IMR-90 (cell line): ENCODE results near the gene MYO1D. TPM values are rescaled to one million over a fixed set of nuclear protein-coding genes. Genes with fewer than 3 reads are reported as not detected.

ENCODE experiments used
- ATAC-seq: fragments of 200-7000 bp; cut with Tn5 transposase; 2 replicates; pipeline ENCODE4 v1.9.1; 2020; ENCODE audit warnings: low read depth, mild to moderate bottlenecking, moderate library complexity
- BruUV-seq: library from RNA; stranded (reverse); fragments of 400-500 nt; replicated peaks from 2 replicates; lab custom pipeline; 2021; lab: Mats Ljungman, UMichigan
- CTCF ChIA-PET: fragments of 300-600 bp; formaldehyde crosslinking; extraction: SDS; loops from one replicate; lab custom pipeline; 2021; ENCODE audit warnings: antibody characterized with exemption; lab: Yijun Ruan, JAX
- POLR2A ChIA-PET: fragments of 300-600 bp; sonication (Branson Sonifier 250); formaldehyde crosslinking; loops from one replicate; lab custom pipeline; 2022; ENCODE audit warnings: antibody characterized with exemption; ENCODE audit not compliant: unreplicated experiment; lab: Charles Lee
- DNase-seq: peaks from one replicate; pipeline ENCODE4 v3.0.0; 2013
- H2AFZ ChIP-seq: replicated peaks from 2 replicates; pipeline ENCODE3; 2013; ENCODE audit warnings: low read length, mild to moderate bottlenecking; ENCODE audit not compliant: poor library complexity
- H2AK5ac ChIP-seq: 2 replicates; pipeline ENCODE4 v1.6.1; 2013; ENCODE audit warnings: low read depth, low read length, inconsistent platforms
- H2AK9ac ChIP-seq: replicated peaks from 2 replicates; pipeline ENCODE3; 2013; ENCODE audit warnings: mild to moderate bottlenecking, low read depth, low read length, moderate library complexity; ENCODE audit not compliant: poor library complexity
- H2BK120ac ChIP-seq: 2 replicates; pipeline ENCODE4 v1.6.1; 2013; ENCODE audit warnings: low read depth, low read length, inconsistent platforms
- H2BK15ac ChIP-seq: 3 replicates; pipeline ENCODE4 v1.6.1; 2013; ENCODE audit warnings: low read depth, low read length, inconsistent platforms
- H2BK20ac ChIP-seq: 2 replicates; pipeline ENCODE4 v1.6.1; 2013; ENCODE audit warnings: low read depth, mild to moderate bottlenecking, inconsistent platforms, low read length, moderate library complexity
- H2BK5ac ChIP-seq: 2 replicates; pipeline ENCODE4 v1.6.1; 2013; ENCODE audit warnings: mild to moderate bottlenecking, low read depth, low read length, inconsistent platforms; ENCODE audit not compliant: poor library complexity, severe bottlenecking
- H3K14ac ChIP-seq: replicated peaks from 2 replicates; pipeline ENCODE4 v1.6.1; 2013; ENCODE audit warnings: low read depth, low read length, inconsistent platforms
- H3K18ac ChIP-seq: 2 replicates; pipeline ENCODE4 v1.6.1; 2013; ENCODE audit warnings: low read depth, low read length, control low read depth
- H3K23ac ChIP-seq: 2 replicates; pipeline ENCODE4 v1.6.1; 2013; ENCODE audit warnings: low read depth, low read length, inconsistent platforms
- H3K27ac ChIP-seq: 2 replicates; pipeline ENCODE4 v1.5.1; 2013; ENCODE audit warnings: mild to moderate bottlenecking, control low read depth, low read length; ENCODE audit not compliant: insufficient read depth
- H3K27me3 ChIP-seq: 2 replicates; pipeline ENCODE4 v1.6.1; 2013; ENCODE audit warnings: low read length; ENCODE audit not compliant: control insufficient read depth, insufficient read depth
- H3K36me3 ChIP-seq: 2 replicates; pipeline ENCODE4 v1.6.1; 2013; ENCODE audit warnings: low read length, mixed read lengths; ENCODE audit not compliant: control insufficient read depth, insufficient read depth
- H3K4ac ChIP-seq: 2 replicates; pipeline ENCODE4 v1.6.1; 2013; ENCODE audit warnings: low read depth, low read length, inconsistent platforms
- H3K4me1 ChIP-seq: 2 replicates; pipeline ENCODE4 v1.6.1; 2013; ENCODE audit warnings: low read length, mixed read lengths; ENCODE audit not compliant: control insufficient read depth, insufficient read depth
- H3K4me2 ChIP-seq: 2 replicates; pipeline ENCODE4 v1.6.1; 2013; ENCODE audit warnings: low read depth, mild to moderate bottlenecking, control low read depth, low read length, moderate library complexity
- H3K4me3 ChIP-seq: 2 replicates; pipeline ENCODE4 v1.5.1; 2013; ENCODE audit warnings: low read depth, mild to moderate bottlenecking, control low read depth, low read length, moderate library complexity; ENCODE audit not compliant: insufficient read depth
- H3K56ac ChIP-seq: 2 replicates; pipeline ENCODE4 v1.6.1; 2013; ENCODE audit warnings: low read length, inconsistent platforms; ENCODE audit not compliant: insufficient read depth; ENCODE audit errors: extremely low read depth
- H3K79me1 ChIP-seq, 2 experiments: 2 replicates each; pipeline ENCODE4 v1.6.1; 2013; ENCODE audit warnings: low read length in 2 of 2, inconsistent platforms in 1 of 2, low read depth in 1 of 2
- H3K9ac ChIP-seq: 2 replicates; pipeline ENCODE4 v1.6.1; 2013; ENCODE audit warnings: low read depth, low read length, control low read depth
- H3K9me1 ChIP-seq: 2 replicates; pipeline ENCODE4 v1.6.1; 2013; ENCODE audit warnings: low read length, inconsistent platforms; ENCODE audit not compliant: insufficient read depth
- H3K9me3 ChIP-seq: 2 replicates; pipeline ENCODE4 v1.6.1; 2013; ENCODE audit warnings: low read length; ENCODE audit not compliant: control insufficient read depth, insufficient read depth
- H4K20me1 ChIP-seq: 2 replicates; pipeline ENCODE4 v1.6.1; 2013; ENCODE audit warnings: low read length, inconsistent platforms; ENCODE audit not compliant: insufficient read depth
- H4K5ac ChIP-seq: 2 replicates; pipeline ENCODE4 v1.6.1; 2013; ENCODE audit warnings: mild to moderate bottlenecking, low read depth, low read length, control low read depth
- H4K8ac ChIP-seq, 2 experiments: 2 replicates each; pipeline ENCODE4 v1.6.1; 2013; ENCODE audit warnings: low read depth in 2 of 2, low read length in 2 of 2, control low read depth in 1 of 2, inconsistent platforms in 1 of 2
- H4K91ac ChIP-seq: 2 replicates; pipeline ENCODE4 v1.6.1; 2013; ENCODE audit warnings: low read depth, low read length, inconsistent platforms; ENCODE audit not compliant: insufficient read depth
- BHLHE40 ChIP-seq: fragments of 150-350 bp; IDR thresholded peaks from 2 replicates; pipeline ENCODE4 v1.6.1; 2016; ENCODE audit warnings: mild to moderate bottlenecking, low read depth, low read length
- CEBPB ChIP-seq: IDR thresholded peaks from 2 replicates; pipeline ENCODE4 v1.6.1; 2012; ENCODE audit warnings: low read depth, low read length, improper control_type of control experiment
- CHD1 ChIP-seq: IDR thresholded peaks from 2 replicates; pipeline ENCODE4 v1.6.1; 2012; ENCODE audit warnings: low read depth, low read length, improper control_type of control experiment
- ELK1 ChIP-seq: fragments of 150-350 bp; IDR thresholded peaks from 2 replicates; pipeline ENCODE4 v1.6.1; 2016; ENCODE audit warnings: low read depth, mild to moderate bottlenecking, low read length, moderate library complexity, borderline replicate concordance
- FOS ChIP-seq: fragments of 150-350 bp; IDR thresholded peaks from 2 replicates; pipeline ENCODE4 v1.6.1; 2016; ENCODE audit warnings: low read depth, low read length
- MAFK ChIP-seq: IDR thresholded peaks from 2 replicates; pipeline ENCODE4 v1.6.1; 2012; ENCODE audit warnings: low read depth, low read length, improper control_type of control experiment
- MAZ ChIP-seq: IDR thresholded peaks from 2 replicates; pipeline ENCODE4 v1.6.1; 2012; ENCODE audit warnings: low read depth, mild to moderate bottlenecking, low read length, improper control_type of control experiment, moderate library complexity, borderline replicate concordance
- MXI1 ChIP-seq: IDR thresholded peaks from 2 replicates; pipeline ENCODE4 v1.6.1; 2012; ENCODE audit warnings: low read depth, mild to moderate bottlenecking, low read length, moderate library complexity, borderline replicate concordance
- NFE2L2 ChIP-seq: fragments of 150-350 bp; IDR thresholded peaks from 2 replicates; pipeline ENCODE4 v1.6.1; 2016; ENCODE audit warnings: low read depth, mild to moderate bottlenecking, low read length
- POLR2A ChIP-seq: IDR thresholded peaks from 2 replicates; pipeline ENCODE4 v1.6.1; 2012; ENCODE audit warnings: mild to moderate bottlenecking, low read depth, low read length
- RAD21 ChIP-seq: IDR thresholded peaks from 2 replicates; pipeline ENCODE4 v1.6.1; 2012; ENCODE audit warnings: low read length, improper control_type of control experiment
- RCOR1 ChIP-seq: IDR thresholded peaks from 2 replicates; pipeline ENCODE4 v1.6.1; 2012; ENCODE audit warnings: mild to moderate bottlenecking, low read length, improper control_type of control experiment; ENCODE audit not compliant: insufficient replicate concordance
- RFX5 ChIP-seq: IDR thresholded peaks from 2 replicates; pipeline ENCODE4 v1.8.0; 2012; ENCODE audit warnings: low read depth, mild to moderate bottlenecking, low read length, moderate library complexity
- SMC3 ChIP-seq: fragments of 150-350 bp; IDR thresholded peaks from 2 replicates; pipeline ENCODE4 v1.6.1; 2016; ENCODE audit warnings: low read depth, mild to moderate bottlenecking, antibody characterized with exemption, low read length, moderate library complexity
- USF2 ChIP-seq: fragments of 150-350 bp; IDR thresholded peaks from 2 replicates; pipeline ENCODE4 v1.6.1; 2017; ENCODE audit warnings: mild to moderate bottlenecking, antibody characterized with exemption, low read length, low read depth
- WGBS, 2 experiments: methylation state at CpG; one replicate each; pipeline versions ENCODE4 v1.1.5 to v1.1.7; 2013; ENCODE audit warnings: missing lambda C conversion rate in 2 of 2; ENCODE audit not compliant: insufficient read length in 1 of 2; ENCODE audit errors: extremely low coverage in 2 of 2; 5-methylcytosine and 5-hydroxymethylcytosine counted together
- dilution Hi-C: fragments of 300-500 bp; cut with HindIII; formaldehyde crosslinking; loops from one replicate; pipeline ENCODE4 v1.14.3; 2018; ENCODE audit warnings: low sequenced_read_pairs; ENCODE audit not compliant: unreplicated experiment
- in situ Hi-C: fragments of 300-500 bp; cut with MboI; formaldehyde crosslinking; loops from 3 replicates; pipeline ENCODE4 v1.14.3; 2019; ENCODE audit warnings: low sequenced_read_pairs, inconsistent platforms, mixed read lengths
- intact Hi-C: fragments of 100-400 bp; cut with micrococcal nuclease; formaldehyde crosslinking; loops from 2 replicates; pipeline ENCODE4 v1.10.0; 2022
- polyA plus RNA-seq, 3 experiments: library from polyadenylated mRNA; depleted of rRNA; stranded (reverse); fragments of >200 nt; gene quantifications; 2 replicates each; pipeline ENCODE4 v1.2.3, GENCODE V29; 2012; ENCODE audit warnings: low replicate concordance in 1 of 3
- total RNA-seq: library from RNA; depleted of rRNA; stranded (reverse); fragments of >200 nt; gene quantifications from 2 replicates; pipeline ENCODE4 v1.2.3, GENCODE V29; 2012
- TF ChIP-seq, protein P1 (sequence below): conservative IDR thresholded peaks from 2 replicates; pipeline ENCODE4 v1.5.1; 2012; ENCODE audit warnings: mild to moderate bottlenecking, low read depth, low read length, improper control_type of control experiment

MYO1D gene
- total and polyA plus RNA-seq, 2 of the 4 experiments (the other 2 are of a cell fraction): 0.63 to 0.90 TPM

GRCh38 chr17:32558326-32558955 is 318.5 kb downstream of the MYO1D start:
- H4K5ac ChIP-seq: no peak overlapping the region
- CTCF ChIA-PET: no interaction called here
- intact Hi-C loops: loop anchor here (5.0 kb wide), 1 partner anchor 44 kb away; no protein-coding TSS in a partner anchor

More at GRCh38 chr17:32558326-32558955, 318.5 kb downstream of the MYO1D start:
- H2BK15ac ChIP-seq: no peak overlapping the region
- H3K4ac ChIP-seq: no peak overlapping the region
- no peak overlapping the region for H2BK20ac ChIP-seq
- no peak overlapping the region for H2BK120ac ChIP-seq
- H3K27me3 ChIP-seq: no peaks in the 10 kb centered on the region; the same call in 1 of the 2 replicates
- POLR2A ChIA-PET: no interaction called here
- WGBS, 2 experiments: no CpG with 5 or more reads among the region's 6 CpGs
- H4K20me1 ChIP-seq: no peaks in the 10 kb centered on the region
- dilution Hi-C loops (no loop called here), in situ Hi-C loops (no loop called here)
- no peak for DNase-seq
- H3K23ac ChIP-seq: no peak overlapping the region
- no peak overlapping the region for H2AK5ac ChIP-seq
- no peak overlapping the region for H3K4me3 ChIP-seq
- no peak overlapping the region for H3K14ac ChIP-seq
- no peak overlapping the region for H3K9ac ChIP-seq
- BruUV-seq: no TSS peak
- no peak overlapping the region for H3K4me2 ChIP-seq
- H3K36me3 ChIP-seq: no peaks in the 10 kb centered on the region
- no peak overlapping the region for H2AFZ ChIP-seq
- H4K8ac ChIP-seq: no peak overlapping the region
- no peaks in the 10 kb centered on the region for H3K9me3 ChIP-seq
- no peak overlapping the region for H2AK9ac ChIP-seq
- H3K56ac ChIP-seq: no peak overlapping the region
- no peak overlapping the region for H4K91ac ChIP-seq
- TF ChIP-seq MAZ (no peak), MXI1 (no peak), BHLHE40 (no peak), ELK1 (no peak), RCOR1 (no peak), SMC3 (no peak), CEBPB (no peak), USF2 (no peak), POLR2A (no peak), FOS (no peak), CHD1 (no peak), RFX5 (no peak), RAD21 (no peak), NFE2L2 (no peak), MAFK (no peak)
- TF ChIP-seq, protein P1, sequence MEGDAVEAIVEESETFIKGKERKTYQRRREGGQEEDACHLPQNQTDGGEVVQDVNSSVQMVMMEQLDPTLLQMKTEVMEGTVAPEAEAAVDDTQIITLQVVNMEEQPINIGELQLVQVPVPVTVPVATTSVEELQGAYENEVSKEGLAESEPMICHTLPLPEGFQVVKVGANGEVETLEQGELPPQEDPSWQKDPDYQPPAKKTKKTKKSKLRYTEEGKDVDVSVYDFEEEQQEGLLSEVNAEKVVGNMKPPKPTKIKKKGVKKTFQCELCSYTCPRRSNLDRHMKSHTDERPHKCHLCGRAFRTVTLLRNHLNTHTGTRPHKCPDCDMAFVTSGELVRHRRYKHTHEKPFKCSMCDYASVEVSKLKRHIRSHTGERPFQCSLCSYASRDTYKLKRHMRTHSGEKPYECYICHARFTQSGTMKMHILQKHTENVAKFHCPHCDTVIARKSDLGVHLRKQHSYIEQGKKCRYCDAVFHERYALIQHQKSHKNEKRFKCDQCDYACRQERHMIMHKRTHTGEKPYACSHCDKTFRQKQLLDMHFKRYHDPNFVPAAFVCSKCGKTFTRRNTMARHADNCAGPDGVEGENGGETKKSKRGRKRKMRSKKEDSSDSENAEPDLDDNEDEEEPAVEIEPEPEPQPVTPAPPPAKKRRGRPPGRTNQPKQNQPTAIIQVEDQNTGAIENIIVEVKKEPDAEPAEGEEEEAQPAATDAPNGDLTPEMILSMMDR: no peak
- H3K27ac ChIP-seq: no peak overlapping the region
- no peaks in the 10 kb centered on the region for H3K79me1 ChIP-seq
- H3K18ac ChIP-seq: no peak overlapping the region
- no peak for ATAC-seq
- H3K9me1 ChIP-seq: no peaks in the 10 kb centered on the region
- H3K4me1 ChIP-seq: no peaks in the 10 kb centered on the region
- no peak overlapping the region for H2BK5ac ChIP-seq
